Islet precursor cell (in vitro differentiated cells): ENCODE results near the gene OST4.
A peak's percentile ranks its signal among the peaks of the same experiment; 100 is the strongest.
"Not testable (repeated sequence)": the region's sequence is repeated elsewhere in the genome, so short reads cannot be mapped to it uniquely, and the experiment has no call there.

Experiments used
- DNase-seq: peaks from one replicate; pipeline ENCODE4 v3.0.0-alpha.2; 2018

The OST4 gene

DNA sequence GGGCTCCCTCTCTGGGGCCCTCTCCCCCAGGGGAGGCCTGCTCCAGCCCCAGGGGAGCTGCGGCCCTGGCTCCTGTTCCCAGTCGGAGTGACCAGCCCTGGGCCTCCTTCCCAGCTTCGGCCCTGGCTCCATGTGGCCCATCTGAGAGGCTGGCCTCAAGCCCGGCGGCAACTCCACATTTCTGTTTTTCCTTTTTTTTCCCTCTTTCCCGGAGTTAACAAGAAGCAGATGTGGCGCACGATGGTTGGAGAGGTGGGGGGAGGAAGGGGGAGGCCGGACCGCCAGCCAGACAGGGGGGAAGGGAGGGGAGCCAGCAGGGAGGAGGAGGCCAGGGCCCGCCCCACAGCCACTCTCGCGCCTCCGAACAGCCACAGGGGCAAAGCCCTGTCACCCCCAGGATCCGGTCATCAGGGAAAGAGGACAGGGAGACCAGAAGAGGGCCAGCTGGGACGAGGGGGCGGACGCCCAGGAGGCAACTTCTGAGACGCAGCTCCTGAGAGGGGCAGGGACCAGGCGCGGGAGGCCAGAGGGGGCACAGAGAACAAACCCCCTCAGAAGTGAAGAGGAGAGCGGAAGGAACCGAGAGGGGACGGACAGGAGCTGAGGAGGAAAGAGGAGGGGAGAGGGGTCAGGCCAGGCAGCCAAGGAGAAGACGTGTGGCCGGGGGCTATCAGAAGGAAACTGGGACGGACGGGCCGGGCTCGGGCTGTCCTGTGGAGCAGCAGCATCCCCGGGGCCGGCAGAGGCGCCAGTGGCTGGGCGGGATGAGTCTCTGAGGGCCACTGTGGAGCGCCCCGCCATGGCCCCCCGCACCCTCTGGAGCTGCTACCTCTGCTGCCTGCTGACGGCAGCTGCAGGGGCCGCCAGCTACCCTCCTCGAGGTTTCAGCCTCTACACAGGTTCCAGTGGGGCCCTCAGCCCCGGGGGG is 7.1 kb upstream of the OST4 start, which contains the start of gene EMILIN1:
Gene EMILIN1 (plus strand): TSS at position 349 of the 928 bp plus-strand sequence. CDS start 451 bp downstream, at position 800.
- DNase-seq, result peak; percentile 70

DNA sequence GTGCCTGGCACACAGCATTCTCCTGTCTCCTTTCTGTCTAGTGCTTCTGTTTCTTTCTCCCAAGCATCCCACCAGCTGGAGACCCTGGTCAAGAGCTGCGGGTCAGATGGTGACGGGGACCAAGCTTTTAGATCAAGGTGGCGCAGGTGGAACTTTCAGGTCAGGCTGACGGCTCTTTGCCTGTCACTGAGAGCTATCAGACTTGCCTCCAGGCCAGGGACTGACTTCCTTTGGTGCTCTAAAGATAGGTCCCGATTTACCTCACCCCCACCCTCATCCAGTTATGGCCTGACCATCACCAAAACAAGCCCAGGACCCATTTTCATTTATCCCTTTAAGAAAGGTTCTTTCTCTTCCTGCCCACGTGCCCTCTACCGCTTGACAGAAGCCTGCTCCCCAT is 5.8 kb upstream of the OST4 start:
- no peak for DNase-seq

DNA sequence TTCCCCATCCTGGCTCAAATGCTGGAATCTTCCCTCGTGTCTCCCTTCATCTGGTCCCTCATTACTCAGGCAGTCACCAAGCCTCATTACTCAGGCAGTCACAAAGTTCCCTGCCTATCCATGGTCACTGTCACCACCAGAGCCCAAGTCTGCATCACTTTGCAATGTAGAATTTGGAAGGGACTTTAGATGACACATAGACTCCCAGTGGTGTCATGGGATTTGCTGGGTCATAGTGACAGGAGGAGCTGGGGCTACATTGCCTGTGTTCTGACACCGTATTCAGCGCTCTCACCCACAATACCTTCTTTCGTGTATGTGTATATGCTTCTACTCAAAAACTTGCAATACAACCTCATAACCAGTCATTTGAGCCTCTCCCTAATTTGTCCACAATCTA is 4.9 kb upstream of the OST4 start:
- DNase-seq, result no peak

DNA sequence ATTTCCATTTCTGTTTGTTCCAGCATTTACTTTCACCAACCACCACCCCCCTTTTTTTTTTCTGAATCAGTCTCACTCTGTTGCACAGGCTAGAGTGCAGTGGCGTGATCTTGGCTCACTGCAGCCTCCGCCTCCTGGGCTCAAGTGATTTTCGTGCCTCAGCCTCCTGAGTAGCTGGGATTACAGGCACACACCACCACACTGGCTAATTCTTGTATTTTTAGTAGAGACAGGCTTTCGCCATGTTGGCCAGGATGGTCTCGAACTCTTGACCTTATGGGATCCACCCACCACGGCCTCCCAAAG is 4.1 kb upstream of the OST4 start:
- not testable (repeated sequence) for DNase-seq

DNA sequence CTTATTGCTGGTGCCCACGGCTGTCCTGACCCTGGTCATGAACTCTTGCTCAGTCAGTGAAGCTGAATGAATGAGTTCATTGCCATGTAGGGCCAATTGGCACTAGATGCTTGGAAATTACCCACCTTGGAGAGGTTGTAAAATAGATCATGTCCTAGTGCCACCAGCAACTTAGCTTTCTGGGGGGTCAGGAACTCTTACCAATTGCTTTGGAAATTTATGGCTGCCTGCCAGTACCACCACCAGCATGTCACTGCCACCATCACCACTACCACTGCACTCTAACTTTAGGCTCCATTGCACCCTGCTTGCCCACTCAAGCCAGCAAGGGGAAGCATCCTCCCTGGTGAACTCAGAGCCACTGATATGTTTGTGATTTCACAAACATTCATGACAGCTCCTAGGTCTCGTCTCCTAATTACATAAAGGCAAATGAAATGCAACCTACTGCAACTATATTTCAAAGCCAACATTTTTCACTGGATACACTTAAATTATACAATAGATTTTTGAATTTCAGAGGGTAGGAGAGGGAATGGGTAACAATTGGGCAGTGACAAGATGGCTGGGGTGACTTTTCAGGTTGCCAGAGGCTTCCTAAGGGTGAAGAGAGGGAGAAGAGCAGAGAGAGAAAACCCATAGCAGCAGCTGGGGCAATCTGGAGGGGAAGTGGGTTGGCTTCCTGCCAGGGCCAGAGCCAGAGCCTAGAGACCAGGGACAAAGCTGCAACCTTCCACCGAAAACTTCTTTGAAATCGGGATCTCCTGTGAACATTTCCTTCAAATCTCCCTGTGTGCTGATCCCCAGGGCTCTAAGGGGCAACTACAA is 3.5 kb upstream of the OST4 start:
- DNase-seq, result no peak

DNA sequence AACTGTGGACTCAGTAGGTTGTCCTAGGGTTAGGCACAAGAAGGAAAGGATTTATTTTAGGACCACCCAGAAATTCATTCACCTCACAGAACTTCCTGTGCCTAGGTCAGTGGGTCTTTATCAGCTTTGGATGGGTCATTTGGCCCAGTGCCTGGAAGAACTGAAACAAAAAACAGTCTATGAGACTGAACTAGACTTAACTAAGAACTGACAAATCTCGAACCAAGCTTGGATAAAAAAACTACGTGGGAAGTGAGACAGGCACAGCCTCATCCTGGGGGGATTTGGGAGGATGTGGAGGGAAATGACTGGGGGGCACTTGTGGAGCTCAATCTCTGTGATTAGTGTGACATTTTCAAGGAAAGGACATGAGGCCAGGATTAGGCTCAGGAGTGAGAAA is 2.3 kb upstream of the OST4 start:
- DNase-seq, result no peak

DNA sequence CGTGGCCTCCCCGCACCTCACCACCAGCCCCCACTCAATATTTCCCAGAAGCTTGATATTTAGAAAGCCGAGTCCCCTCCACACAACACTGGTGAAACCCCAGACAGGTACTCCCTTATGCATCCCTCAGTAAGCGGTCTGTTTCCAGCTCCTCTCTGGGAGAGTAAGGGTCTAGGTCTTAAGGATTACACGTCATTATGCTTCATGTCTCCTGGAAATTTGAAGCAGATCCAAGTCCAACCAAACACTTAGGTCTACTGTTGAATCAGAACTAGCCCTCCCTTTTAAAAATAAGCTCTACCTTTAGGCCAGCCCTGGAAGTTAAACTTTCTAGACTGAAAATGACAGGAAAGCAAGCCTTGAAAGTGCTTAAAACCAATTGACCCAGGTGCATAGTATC is 1.5 kb upstream of the OST4 start:
- DNase-seq, result no peak

DNA sequence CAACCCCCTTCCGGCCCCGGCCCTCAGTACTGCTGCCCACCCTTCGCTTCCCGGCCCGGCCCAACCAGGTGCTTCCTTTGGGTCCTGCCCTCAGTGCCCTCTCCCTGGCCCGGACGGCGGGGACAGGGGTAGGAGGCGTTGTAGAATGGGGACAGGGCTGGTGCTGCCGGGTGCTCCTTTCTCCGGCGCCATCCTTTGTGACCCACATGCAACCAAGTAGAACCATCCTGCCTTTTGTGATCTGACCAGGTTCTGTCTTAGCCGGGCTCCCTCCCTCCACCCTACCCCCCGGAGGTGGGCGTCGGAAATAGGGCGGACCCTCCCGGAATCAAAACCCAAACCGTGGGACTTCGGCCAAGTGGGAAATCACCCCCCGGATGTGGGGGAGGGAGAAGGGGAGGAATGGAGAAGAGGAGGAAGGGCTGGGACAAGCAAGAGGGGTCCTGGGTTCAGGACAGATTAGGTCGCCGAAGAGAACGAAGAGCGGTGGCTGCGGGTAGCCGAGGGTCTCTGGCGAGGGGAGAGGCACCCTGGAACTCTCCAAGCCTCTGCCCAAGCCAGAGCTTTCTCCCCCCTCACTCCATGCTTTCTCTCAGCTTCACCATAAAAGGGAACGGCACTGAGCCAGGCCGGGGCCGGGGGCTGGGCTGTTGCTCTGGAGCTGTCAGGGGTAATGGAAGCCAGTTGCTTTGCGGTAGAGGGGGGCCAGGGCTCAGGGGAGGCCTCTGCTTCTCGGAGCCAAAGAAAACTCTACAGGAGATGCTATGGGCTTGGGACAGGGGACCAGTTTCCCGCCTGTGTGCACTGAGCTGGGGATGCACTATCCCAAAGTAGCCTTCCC is 756 bp upstream of the OST4 start:
- peak; percentile 85 for DNase-seq

DNA sequence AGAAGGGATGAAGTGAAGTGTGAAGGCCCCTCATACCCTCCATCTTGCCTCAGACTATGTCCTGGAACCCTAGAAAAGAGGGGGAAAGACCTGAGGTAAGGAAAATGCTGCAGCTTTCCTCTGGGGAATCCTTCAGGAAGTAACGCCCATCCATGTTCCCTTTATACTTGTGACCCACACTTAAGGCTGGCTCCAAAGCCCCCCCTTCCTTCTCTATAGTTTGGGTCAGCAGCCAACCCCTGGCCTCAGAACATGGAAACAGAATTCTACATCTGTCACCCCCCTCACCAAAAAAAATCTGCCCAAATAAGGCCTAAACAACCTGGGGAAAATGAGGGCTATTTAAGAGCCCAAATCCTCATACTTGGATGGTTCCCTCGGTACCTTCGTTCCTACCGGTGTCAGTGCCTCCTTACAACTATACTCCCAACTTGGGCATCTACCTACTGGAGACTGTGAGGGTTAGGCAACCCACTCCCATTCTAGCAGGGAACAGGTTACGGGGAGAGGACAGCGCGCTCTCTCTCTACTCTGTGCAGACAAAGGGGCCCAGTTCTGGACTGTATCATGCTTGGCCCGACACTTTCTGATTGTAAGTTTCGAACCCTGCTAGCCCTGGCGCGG is 689 bp downstream of the OST4 start:
- DNase-seq, result no peak

DNA sequence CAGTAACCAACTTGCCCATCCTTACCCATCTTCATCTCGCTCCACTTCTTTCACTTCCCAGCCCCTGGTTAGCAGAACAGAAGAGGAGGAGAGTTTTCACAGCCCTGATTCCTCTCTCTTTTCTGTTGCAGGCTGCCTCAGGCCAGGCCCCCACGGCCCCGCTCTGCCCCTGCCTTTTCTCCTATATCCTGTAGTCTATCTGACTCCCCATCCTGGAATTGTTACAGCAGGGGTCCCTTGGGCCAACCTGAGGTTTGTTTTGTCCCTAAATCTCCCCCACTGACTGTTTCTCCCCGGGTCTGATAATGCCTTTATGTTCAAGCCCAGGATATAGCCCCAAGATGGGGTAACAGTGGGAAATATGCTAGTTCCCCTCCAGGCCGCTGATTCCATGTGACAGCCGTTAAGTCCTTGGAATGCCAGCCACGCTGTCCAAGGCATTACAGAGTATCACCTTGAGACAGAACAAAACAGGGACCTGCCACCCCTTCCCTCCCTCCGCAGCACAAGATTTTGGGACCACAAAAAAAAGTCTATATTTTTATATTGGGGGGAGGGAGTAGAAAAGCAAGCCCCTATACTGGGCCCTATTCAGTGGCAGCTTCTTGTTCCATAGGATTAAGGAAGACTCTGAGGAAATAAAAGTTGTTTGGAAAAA is 1.4 kb downstream of the OST4 start:
- DNase-seq, result no peak

DNA sequence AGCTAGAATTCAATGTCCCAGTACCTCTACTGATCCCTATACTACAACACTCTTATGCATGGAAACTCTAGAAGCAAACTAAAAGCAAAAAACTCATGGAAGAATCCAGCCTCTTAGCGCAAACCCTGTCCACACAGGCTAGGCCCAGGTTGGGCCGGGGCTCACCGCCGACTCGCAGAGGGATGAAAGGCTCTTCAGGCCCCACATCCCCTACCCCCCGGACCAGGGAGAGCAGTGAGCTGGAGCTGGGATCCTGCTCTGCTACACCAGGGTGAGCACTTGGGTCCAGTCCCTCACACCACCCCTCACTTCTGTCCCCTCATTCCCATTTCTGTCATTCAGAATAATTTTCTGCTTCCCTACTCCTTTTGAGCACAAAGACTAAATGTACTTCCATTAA is 2.0 kb downstream of the OST4 start:
- DNase-seq, result no peak

DNA sequence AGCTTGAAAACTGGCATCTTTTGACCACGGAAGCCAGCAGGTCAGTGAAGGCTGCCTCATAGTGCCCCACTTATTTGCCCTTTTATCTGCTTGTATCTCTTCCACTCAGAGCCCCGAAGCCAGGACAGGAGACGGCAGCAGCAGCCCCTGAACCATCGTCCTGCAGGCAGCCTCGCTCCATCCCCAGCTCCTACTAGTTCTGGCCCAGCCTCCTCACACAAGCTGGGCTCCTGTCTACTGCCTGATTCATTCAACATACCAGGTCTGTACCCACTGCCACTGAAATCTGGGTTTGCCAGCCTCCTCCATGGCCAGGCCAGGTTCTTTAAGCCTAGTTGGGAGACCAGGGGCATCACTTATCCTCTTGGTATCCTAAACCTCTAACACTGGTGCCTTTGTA is 4.1 kb downstream of the OST4 start:
- DNase-seq, result no peak

DNA sequence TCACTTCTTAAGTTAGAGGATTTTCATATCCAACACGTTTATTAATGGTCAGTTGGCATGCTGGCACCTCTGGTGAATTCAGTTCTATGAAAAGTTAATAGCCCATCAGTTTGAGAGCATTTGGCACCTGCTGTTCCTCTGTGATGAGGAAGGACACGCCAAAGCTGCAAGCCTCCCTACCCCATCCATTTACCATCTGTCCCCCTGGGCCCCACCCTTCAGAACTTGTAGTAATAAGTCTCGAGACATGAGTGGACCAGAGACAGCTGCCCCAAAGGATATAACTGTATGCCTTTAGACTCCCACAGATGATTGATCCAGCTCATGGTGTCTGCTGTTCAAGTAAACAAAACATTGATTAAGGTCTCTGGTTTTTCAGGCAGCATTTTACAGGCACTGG is 6.3 kb downstream of the OST4 start:
- no peak for DNase-seq

DNA sequence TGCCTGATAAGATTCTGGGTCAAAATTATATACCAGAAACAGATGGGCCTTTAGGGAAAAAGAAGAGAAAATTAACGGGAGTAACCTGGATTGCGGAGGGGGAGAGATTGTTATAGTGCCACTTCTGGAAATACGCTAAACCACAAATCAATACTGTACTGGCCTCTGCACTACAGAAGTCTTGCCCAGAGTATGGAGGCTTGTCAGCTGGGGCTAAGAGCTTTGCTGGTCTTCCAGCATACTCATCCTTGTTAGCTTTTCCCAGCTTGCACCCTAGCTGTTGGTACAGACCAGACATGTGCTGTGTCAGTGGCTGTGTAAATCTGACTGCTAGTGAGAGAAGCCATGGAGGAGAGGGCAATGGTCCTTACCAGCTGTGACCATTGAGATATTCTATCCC is 11.1 kb downstream of the OST4 start:
- DNase-seq, result no peak

DNA sequence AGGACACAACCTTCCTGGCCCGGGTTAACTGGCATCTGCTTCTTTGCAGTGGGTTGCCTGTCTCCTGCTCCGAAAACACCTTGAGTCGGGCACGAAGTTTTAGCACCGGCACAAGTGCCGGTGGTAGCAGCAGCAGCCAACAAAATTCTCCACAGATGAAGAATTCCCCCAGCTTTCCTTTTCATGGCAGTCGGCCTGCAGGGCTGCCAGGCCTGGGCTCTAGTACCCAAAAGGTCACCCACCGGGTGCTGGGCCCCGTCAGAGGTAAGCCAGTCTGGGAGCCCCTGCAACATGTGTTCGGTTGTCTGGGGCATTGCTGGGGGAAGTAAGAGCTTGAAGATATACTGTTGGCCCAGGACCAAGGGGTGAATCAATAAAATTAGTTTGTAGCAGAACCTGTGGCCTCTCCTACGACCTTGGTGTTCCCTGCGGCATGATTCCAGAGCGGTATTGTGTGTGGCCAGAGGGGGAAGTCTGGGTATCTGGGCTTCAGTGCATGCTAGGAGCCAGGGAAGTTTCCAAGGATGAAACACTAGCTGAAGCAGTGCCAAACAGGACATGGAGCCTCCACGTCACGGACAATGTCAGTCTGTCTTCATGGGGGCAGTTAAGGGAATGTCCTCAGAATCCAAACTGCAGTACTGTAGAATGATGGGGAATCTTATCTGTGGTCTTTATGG is 12.2 kb downstream of the OST4 start:
- no peak for DNase-seq

DNA sequence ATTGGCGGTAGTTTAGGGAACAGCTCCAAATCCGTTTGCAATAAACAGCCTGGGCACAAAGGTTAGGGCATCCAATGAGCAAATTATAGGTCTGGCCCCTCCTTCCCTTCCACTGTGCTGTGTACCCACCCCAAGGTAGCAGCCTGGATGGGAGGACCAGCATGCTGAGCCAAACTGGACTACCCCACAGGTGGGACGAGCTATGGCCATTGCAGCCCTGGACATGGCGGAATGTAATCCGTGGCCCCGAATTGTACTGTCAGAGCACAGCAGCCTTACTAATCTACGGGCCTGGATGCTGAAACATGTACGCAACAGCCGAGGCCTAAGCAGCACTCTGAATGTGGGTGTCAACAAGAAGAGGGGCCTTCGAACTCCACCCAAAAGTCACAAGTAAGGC is 13.2 kb downstream of the OST4 start:
- DNase-seq, result no peak

DNA sequence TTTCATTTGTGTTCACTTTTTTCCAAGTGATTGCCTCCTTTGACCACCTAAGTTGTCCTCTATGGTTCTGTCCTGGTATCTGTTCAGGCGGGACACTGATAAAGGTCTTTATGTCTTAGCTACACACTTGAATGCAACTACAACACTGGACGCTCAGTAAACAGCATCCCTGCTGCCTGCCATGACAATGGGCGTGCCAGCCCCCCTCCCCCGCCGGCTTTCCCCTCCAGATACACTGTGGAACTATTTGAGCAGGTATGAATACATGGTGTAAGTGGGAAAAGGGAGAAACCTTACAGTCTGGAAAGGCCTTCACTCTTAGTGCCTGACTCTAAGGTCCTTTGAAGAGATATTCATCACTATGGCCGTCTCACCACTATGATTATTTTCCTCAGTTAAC is 14.3 kb downstream of the OST4 start:
- no peak for DNase-seq

DNA sequence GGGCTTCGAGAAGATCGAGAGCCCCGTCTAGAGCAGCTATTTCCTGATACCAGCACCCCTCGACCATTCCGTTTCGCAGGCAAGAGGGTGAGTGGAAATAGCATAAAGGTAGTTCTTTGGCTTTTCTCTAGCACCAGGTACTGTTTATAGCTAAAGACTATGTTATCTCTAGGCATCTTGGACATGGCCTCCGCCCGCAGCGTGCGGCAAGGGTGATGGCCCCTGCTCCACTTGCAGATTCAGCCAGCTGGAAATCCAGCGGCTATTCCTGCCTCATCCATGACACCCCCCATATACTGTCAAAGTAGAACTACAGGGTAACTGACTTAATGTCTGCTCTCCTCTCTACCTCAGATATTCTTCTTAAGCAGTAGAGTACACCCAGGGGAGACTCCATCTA is 16.7 kb downstream of the OST4 start:
- no peak for DNase-seq

DNA sequence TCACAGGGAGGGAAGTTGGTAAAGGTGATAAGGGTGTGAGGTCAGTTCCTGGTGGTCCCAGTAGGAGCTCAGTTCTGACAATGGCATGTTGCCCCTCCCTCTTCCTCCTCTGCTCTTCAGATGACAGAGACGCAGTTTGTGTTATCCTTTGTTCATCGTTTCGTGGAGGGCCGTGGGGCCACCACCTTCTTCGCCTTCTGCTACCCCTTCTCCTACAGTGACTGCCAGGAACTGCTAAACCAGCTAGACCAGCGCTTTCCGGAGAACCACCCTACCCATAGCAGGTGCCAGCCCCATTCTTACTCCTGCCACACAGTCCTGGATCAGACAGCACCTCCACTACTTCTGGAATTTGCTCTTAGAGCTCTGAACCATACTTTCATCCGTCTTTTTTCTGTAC is 17.7 kb downstream of the OST4 start:
- no peak for DNase-seq

DNA sequence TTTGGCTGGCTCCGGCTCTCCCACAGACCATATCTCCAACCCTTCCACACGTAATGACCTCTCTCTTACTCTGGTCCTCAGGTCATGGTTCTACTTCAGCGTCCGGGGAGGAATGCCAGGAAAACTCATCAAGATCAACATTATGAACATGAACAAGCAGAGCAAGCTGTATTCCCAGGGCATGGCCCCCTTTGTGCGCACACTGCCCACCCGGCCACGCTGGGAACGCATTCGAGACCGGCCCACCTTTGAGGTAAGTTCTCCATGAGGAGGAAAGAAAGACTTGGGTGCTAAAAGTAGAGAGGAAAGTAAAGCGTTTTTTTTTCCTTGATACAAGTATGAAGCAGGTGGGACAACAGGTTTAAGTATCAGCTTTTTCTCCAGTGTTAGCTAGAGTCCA is 18.1 kb downstream of the OST4 start:
- no peak for DNase-seq

DNA sequence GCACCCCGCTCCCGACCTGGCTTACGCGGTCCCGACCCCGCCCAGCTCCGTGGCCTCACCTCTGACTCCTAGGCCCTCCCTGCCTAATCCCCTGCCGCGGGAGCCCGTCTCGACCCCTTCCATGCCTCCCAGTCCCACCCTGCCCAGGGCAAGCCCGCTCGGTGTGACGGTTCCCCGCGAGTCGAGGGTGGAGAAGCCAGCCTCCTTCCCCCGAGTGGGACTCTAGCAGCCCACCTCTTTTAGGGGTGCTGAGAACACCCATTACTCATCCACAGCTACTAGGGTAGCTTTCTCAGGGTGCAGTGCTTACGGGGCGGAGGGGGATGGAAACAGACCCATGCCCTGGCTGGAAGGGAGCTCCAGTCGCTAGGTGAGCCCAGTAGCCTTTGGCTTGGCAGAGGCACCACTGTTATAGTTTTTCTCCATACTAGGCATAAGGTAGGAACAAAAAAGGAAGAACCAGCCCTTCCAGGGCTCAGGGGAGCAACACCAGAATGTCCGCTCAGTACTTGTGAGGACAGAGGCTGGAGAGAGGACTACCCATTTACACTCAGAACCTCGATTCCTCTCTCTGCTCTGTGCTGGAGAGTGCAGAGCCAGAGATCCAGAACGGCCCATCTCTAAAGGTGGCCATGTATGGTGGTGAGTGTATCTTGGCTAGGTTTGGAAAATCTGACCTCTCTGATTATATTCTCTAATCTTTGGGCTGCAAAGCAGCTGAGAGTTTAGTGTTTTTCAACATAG is 19.4 kb downstream of the OST4 start:
- peak; percentile 61 for DNase-seq
